ENCODE data around the gene RAB17.
"Not testable (repeated sequence)": the region's sequence is repeated elsewhere in the genome, so short reads cannot be mapped to it uniquely, and the experiment has no call there.

Gene RAB17

GRCh38 chr2:237599465-237600110 is 9.1 kb upstream of the RAB17 start:
- DNase-seq (ENCODE audit: low read depth): no peak

DNA sequence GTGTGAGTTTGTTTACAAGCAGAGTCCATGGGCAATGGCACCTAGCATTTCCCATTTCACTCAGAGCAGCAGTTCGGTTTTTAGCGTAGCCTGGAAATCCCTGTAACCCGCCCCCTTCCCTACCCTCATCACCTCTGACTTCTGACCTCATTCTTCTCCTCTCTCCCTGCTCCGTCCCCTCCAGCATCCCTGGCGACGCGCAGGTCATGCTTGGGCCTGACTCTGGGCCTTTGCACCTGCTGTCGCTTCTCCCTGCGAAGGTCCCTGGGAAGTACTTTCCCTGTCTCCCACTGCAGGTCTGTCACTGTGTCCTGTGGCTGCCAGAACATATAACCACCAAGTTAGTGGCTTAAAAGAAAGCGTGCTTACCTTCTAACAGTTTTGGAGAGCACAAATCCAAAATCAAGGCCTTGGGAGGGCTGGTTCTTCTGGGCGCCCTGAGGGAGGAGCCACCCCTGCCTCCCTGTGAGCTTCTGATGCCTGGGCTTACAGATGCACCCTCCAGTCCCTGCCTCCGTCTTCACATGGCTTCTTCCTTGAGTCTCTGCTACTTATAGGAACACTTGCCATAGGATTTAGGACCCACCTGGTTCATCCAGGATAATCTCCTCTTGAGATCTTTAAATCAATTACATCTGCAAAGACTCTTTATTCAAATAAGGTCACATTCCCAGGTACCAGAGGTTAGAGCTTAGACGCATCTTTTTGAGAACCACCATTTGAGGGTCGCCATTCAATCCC is 8.1 kb upstream of the RAB17 start:
- DNase-seq (ENCODE audit: low read depth): no peak

GRCh38 chr2:237597196-237598145 is 6.9 kb upstream of the RAB17 start:
- no peak for DNase-seq (ENCODE audit: low read depth)

GRCh38 chr2:237596520-237597195 is 6.1 kb upstream of the RAB17 start:
- DNase-seq (ENCODE audit: low read depth): no peak

- not testable (repeated sequence) for DNase-seq (ENCODE audit: low read depth)
Measured at GRCh38 chr2:237595829-237596519, 5.4 kb upstream of the RAB17 start.

DNA sequence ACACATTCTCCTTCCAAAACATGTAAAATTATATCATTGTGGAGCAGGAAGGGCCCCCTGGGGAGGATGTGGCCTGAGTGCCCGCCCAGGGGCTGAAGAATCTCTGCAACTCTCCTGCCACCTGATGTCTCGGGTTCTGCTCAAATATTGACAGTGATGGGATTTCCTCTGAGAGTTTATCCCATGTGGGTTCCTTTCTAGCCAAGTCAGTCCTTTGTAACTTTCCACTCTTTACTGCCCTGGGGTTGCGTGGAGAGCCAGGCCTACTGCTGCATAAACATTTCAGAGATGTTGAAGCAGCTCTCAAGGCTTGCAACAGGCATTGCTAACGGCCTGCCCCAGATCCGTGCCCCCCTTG is 4.0 kb upstream of the RAB17 start:
- DNase-seq (ENCODE audit: low read depth): no peak

DNA sequence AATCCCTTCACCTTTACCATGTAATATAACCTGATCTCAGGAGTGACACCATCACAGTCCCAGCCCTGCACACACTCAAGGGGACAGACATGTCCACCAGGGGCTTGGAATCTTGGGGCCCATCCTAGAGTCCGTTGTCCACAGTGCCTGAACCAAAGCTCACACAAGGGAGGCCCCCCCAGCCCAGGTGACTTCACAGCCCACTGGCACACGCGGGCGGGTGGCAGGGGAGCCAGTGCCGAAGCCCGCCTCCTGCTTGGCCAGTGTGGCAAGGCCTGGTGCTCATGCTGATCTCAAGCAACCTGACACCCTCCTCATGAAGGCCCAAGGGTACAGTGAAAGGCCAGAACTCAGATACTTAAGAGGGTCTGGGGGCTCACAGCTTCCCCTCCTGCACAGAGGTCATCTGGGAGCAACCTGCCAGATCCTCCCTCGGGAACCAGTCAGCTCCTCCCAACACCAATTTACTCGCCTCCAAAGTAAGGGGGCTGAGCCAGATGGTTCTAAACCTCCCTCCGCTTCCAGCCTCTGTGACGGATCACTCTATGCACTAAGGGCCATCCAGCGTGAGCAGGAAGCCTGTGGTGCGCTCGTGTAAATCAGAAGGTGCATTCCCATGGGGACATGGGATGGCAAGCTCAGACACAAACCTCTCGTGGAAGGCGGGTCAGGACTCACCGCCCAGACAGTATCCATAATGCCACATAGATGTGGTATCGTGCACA is 3.2 kb upstream of the RAB17 start:
- no peak for DNase-seq (ENCODE audit: low read depth)

DNA sequence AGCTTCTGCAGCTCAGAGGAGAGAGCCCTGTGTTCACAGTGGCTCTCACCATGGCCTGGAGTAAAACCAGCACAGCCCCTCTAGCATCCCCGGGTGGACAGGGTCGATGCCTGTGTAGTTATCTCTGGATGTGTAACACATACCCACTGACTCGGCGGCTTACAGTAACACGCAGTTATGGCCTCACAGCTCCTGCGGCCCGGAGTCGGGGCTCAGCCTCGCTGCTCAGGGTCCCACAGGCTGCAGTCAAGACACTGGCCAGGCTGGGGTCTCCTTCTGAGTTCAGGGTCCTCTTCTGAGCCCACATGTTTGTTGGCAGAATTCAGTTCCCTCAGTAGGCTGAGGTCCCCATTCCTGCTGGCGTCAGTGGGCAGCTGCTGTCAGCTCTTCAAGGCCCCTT is 2.5 kb upstream of the RAB17 start:
- DNase-seq (ENCODE audit: low read depth): no peak

DNA sequence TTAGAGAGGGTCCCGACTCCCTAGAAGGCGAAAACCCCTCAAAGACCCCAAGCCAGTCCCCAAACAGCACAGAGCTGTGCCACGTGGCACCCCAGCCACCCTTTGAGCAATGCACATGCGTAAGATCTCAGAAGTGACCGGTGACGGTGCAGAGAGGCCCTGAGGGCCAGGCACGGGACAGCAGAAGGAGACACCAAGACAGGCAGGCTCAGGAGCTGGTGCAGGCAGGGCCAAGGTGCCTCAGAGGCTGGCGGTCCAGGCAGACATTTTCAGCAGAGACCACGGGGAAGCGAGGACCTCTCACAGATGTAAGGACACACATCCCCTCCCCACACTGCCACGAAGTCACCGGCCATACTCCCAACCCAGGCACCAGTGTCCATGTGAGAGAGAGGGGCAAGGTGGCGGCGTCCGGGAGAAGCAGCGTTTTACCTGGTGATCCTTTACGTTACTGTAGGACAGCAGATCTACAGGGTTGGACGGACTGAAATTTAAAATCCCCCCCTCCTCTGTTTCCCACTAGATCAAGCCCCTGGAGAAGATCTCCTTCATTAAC is 2.0 kb upstream of the RAB17 start:
- no peak for DNase-seq (ENCODE audit: low read depth)

DNA sequence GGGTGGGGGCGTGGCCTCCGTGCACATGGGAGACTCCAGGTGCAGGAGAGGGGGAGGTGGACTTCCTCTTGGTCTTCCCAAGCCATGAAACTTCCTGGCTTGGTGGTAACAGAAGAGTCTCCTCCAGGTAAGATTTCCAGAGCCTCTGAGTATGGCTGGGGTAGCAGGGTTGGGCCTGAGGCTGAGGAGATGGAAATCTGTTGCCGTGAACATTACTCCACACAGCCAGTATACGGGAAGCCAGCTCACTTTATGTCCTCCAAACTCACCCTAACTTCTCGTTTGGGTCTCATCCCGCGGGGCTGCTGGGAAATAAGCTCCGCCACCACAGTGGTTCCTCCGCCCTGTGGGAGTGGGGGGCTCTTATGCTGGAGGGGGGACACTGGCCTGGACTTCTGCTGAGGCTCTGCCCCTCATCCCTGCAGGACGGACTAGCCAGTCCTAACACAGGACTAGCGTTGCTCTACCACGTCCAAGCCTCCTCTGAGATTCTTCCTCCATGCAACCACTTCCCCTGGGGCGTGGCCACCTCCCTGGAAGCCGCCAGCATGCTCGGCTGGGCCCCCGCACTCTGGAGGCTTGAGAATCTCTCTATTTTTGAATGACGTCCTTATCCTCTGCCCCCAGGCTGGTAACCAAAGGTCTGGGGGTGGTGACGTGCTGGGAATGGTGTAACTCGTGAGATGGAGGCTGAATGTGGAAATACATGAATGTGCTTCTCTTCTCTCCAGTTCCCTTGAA is 777 bp upstream of the RAB17 start:
- DNase-seq (ENCODE audit: low read depth): no peak

DNA sequence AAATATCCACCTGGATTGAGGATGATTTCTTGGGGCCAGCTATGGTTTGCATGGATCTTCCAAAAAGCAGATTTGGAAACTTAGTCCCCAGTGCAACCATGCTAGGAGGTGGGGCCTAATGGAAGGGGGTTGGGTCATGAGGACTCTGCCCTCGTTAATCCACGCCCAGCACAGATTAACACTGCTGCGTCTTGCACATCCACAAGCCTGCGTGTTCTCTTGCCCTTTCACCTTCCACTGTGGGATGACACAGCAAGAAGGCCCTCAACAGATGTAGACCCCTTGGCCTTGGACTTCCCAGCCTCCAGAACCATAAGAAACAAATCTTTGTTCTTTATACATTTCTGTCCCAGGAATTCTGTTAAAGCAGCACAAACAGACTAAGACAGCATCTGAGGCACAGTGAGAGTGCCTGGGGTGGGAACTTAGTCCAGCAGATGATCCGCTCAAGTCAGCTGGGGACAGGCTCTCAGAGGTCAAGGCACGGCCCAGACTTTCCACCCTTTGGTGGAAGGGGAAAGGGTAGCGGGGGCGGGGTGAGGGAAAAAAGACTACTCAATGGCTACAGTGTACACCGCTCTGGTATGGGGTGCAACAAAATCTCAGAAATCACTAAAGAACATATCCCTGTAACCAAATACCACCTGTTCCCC is 2.4 kb downstream of the RAB17 start:
- DNase-seq (ENCODE audit: low read depth): no peak

DNA sequence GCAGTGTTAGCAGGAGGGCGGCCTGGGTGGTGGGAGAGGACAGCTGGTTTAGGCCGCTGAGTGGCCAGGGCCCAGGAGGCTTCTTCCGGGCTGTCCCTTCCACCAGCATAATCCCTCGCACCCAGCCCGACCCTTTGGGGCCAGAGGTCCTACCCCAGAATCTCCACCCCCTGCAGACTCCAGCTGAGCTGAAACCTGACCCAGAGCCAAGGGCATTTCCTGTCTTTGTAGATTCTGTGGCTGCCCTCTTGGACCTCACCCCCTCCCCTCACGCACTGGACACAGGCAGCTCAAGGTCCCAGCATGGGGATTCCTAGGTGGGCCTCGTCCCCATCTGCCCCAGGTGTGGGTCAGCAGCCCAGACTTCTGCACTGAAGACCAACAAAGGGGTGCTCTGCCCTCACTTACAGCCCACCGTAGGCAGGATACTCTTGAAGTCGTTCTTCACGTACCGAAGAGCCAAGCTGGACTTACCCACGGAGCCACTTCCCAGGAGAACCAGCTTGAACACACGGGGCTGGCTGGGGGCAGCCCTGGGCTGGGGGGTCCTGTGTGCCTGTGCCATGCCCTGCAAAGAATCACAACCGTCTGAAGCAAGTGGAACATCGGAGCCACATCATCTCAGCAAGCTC is 4.8 kb downstream of the RAB17 start:
- no peak for DNase-seq (ENCODE audit: low read depth)

DNA sequence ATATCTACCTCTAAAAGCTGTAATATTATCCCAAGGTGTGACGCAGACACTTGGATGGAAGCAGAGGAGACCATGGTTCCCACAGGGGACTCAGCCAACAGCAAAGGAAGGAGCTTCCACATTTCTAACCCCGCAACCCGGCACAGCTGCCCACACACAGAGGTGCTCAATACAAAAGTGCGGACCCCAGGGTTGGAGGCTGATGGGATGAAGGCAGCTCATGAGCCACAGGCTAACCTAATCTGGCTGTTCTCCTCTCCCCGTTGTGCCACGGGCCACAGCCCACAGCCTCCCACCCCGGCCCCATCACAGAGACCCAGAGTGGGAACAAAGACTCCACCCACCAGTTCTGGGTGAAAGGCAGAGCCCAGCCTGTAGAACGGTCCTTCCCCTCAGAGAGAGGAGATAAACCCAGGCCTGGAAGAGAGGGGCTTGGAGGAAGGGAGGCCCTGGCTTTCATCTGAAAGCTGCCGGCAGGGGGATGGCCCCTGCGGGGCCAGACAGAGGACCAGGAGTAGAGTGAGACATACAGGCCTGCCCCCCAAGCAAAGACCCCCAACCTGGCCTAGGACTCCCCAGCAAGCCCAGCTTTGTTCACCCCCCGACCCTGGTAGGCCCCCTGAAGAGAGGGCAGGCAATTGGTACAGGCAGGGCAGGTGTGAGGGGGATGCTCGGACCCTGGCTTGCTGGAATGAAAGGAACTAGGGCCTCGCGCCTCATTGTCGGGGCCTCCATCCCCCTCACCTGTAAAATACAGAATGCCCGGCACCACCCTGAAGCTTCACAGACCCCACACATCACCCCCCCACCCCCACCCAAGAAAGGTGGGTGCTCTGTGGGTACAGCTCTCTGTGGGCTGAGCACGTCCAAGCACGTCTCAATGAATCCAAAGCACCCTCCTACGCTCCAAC is 6.9 kb downstream of the RAB17 start:
- DNase-seq (ENCODE audit: low read depth): no peak

- peak; percentile 50 for DNase-seq (ENCODE audit: low read depth)
Measured at GRCh38 chr2:237581751-237582746, 8.5 kb downstream of the RAB17 start.

GRCh38 chr2:237581326-237581725 is 9.2 kb downstream of the RAB17 start:
- no peak for DNase-seq (ENCODE audit: low read depth)

Measured in stromal cell of bone marrow (primary cell).